Measurements from ENCODE around the gene RYR1. TPM values are rescaled to one million over a fixed set of nuclear protein-coding genes. Genes with fewer than 3 reads are reported as not detected.

RYR1 gene
- total RNA-seq, 1 donor: under 0.01 TPM

- H3K27ac ChIP-seq (ENCODE audit: low read depth, low read length): no peak overlapping the region
Measured at GRCh38 chr19:38429055-38429810, 4.3 kb upstream of the RYR1 start.

GRCh38 chr19:38429811-38430156, 3.7 kb upstream of the RYR1 start:
- Histone ChIP-seq H3K4me2 (ENCODE audit: insufficient read depth, low read length) (no peak overlapping the region), H3K79me2 (ENCODE audit: insufficient read depth, low read length) (no peaks in the 10 kb centered on the region), H3K27ac (ENCODE audit: low read depth, low read length) (no peak overlapping the region), H3K4me3 (ENCODE audit: insufficient read depth, low read length) (no peak overlapping the region), H3K9me3 (ENCODE audit: low read depth, low read length) (no peaks in the 10 kb centered on the region), H3K27me3 (ENCODE audit: insufficient read depth, low read length) (peaks cover 10% of the 10 kb centered on the region), H3K36me3 (ENCODE audit: insufficient read depth, low read length) (no peaks in the 10 kb centered on the region), H4K20me1 (ENCODE audit: insufficient read depth, low read length) (no peaks in the 10 kb centered on the region), H2AFZ (ENCODE audit: low read length) (no peak overlapping the region), H3K4me1 (ENCODE audit: insufficient read depth, low read length) (no peaks in the 10 kb centered on the region)
- no peak for DNase-seq (ENCODE audit: insufficient read length, low spot score, missing footprints)
- TF ChIP-seq CTCF (IDR thresholded peaks at IDR 0.05; ENCODE audit: extremely low read depth, low read depth, low read length): no peak

More at GRCh38 chr19:38429055-38429810, 4.3 kb upstream of the RYR1 start:
- TF ChIP-seq CTCF (IDR thresholded peaks at IDR 0.05; ENCODE audit: extremely low read depth, low read depth, low read length): no peak
- H3K4me1 ChIP-seq (ENCODE audit: insufficient read depth, low read length): no peaks in the 10 kb centered on the region
- H4K20me1 ChIP-seq (ENCODE audit: insufficient read depth, low read length): no peaks in the 10 kb centered on the region
- no peak overlapping the region for H3K4me3 ChIP-seq (ENCODE audit: insufficient read depth, low read length)
- H3K36me3 ChIP-seq (ENCODE audit: insufficient read depth, low read length): no peaks in the 10 kb centered on the region
- DNase-seq (ENCODE audit: insufficient read length, low spot score, missing footprints): peak; percentile 48
- H3K9me3 ChIP-seq (ENCODE audit: low read depth, low read length): no peaks in the 10 kb centered on the region
- H2AFZ ChIP-seq (ENCODE audit: low read length): no peak overlapping the region
- peaks cover 10% of the 10 kb centered on the region for H3K27me3 ChIP-seq (ENCODE audit: insufficient read depth, low read length)
- no peak overlapping the region for H3K4me2 ChIP-seq (ENCODE audit: insufficient read depth, low read length)
- H3K79me2 ChIP-seq (ENCODE audit: insufficient read depth, low read length): no peaks in the 10 kb centered on the region

GRCh38 chr19:38430931-38431330, 2.6 kb upstream of the RYR1 start:
- H3K27me3 ChIP-seq (ENCODE audit: insufficient read depth, low read length): peaks cover 10% of the 10 kb centered on the region
- TF ChIP-seq CTCF (IDR thresholded peaks at IDR 0.05; ENCODE audit: extremely low read depth, low read depth, low read length): no peak
- no peaks in the 10 kb centered on the region for H4K20me1 ChIP-seq (ENCODE audit: insufficient read depth, low read length)
- no peaks in the 10 kb centered on the region for H3K4me1 ChIP-seq (ENCODE audit: insufficient read depth, low read length)
- no peak overlapping the region for H3K27ac ChIP-seq (ENCODE audit: low read depth, low read length)
- H3K4me2 ChIP-seq (ENCODE audit: insufficient read depth, low read length): no peak overlapping the region
- no peaks in the 10 kb centered on the region for H3K79me2 ChIP-seq (ENCODE audit: insufficient read depth, low read length)
- DNase-seq (ENCODE audit: insufficient read length, low spot score, missing footprints): peak; percentile 55
- H2AFZ ChIP-seq (ENCODE audit: low read length): no peak overlapping the region
- no peaks in the 10 kb centered on the region for H3K36me3 ChIP-seq (ENCODE audit: insufficient read depth, low read length)
- no peaks in the 10 kb centered on the region for H3K9me3 ChIP-seq (ENCODE audit: low read depth, low read length)
- H3K4me3 ChIP-seq (ENCODE audit: insufficient read depth, low read length): no peak overlapping the region

- H4K20me1 ChIP-seq (ENCODE audit: insufficient read depth, low read length): no peaks in the 10 kb centered on the region
- no peaks in the 10 kb centered on the region for H3K4me1 ChIP-seq (ENCODE audit: insufficient read depth, low read length)
- no peaks in the 10 kb centered on the region for H3K79me2 ChIP-seq (ENCODE audit: insufficient read depth, low read length)
- no peaks in the 10 kb centered on the region for H3K9me3 ChIP-seq (ENCODE audit: low read depth, low read length)
- no peak overlapping the region for H2AFZ ChIP-seq (ENCODE audit: low read length)
- DNase-seq (ENCODE audit: insufficient read length, low spot score, missing footprints): peak; percentile 13
- no peak overlapping the region for H3K4me2 ChIP-seq (ENCODE audit: insufficient read depth, low read length)
- H3K27me3 ChIP-seq (ENCODE audit: insufficient read depth, low read length): peaks cover 2% of the 10 kb centered on the region
- H3K27ac ChIP-seq (ENCODE audit: low read depth, low read length): no peak overlapping the region
- no peak for TF ChIP-seq CTCF (IDR thresholded peaks at IDR 0.05; ENCODE audit: extremely low read depth, low read depth, low read length)
- no peaks in the 10 kb centered on the region for H3K36me3 ChIP-seq (ENCODE audit: insufficient read depth, low read length)
- no peak overlapping the region for H3K4me3 ChIP-seq (ENCODE audit: insufficient read depth, low read length)
Measured at GRCh38 chr19:38434549-38435051, 1.1 kb downstream of the RYR1 start.
